Suprapubic skin (tissue), 4 donors: Measurements from ENCODE around the gene CDK5RAP1. TPM values are rescaled to one million over a fixed set of nuclear protein-coding genes. Genes with fewer than 3 reads are reported as not detected.

ENCODE experiments used
- DNase-seq, 2 donors: peaks; one replicate each; pipeline ENCODE4 v3.0.0-alpha.2; 2019; ENCODE audit warnings: low spot score in 2 of 2
- H3K27ac ChIP-seq: fragments of 200-600 bp; sonication (generic); one replicate; pipeline ENCODE4 v1.5.1; 2019
- H3K27me3 ChIP-seq: fragments of 200-600 bp; sonication (generic); one replicate; pipeline ENCODE4 v1.5.1; 2019
- H3K36me3 ChIP-seq: fragments of 200-600 bp; sonication (generic); one replicate; pipeline ENCODE4 v1.5.1; 2019
- H3K4me1 ChIP-seq: fragments of 200-600 bp; sonication (generic); one replicate; pipeline ENCODE4 v1.5.1; 2019
- H3K4me3 ChIP-seq: fragments of 200-600 bp; sonication (generic); one replicate; pipeline ENCODE4 v1.5.1; 2019; ENCODE audit warnings: mild to moderate bottlenecking
- H3K9me3 ChIP-seq: fragments of 200-600 bp; sonication (generic); one replicate; pipeline ENCODE4 v1.5.1; 2019
- CTCF ChIP-seq, 2 donors: fragments of 200-600 bp in 1 of 2; fragments of 450-650 bp in 1 of 2; sonication (generic) in 1 of 2; IDR thresholded peaks; one replicate each; pipeline ENCODE4 v1.5.1; 2016 to 2019; ENCODE audit warnings: antibody characterized with exemption in 2 of 2, mild to moderate bottlenecking in 1 of 2, moderate library complexity in 1 of 2
- EP300 ChIP-seq: sonication (generic); formaldehyde crosslinking; IDR thresholded peaks from one replicate; pipeline ENCODE4 v1.6.1; 2017; ENCODE audit warnings: antibody characterized with exemption
- POLR2A ChIP-seq, 2 donors: fragments of 450-650 bp; IDR thresholded peaks; one replicate each; pipeline ENCODE4 v1.6.1; 2017; ENCODE audit warnings: antibody characterized with exemption in 2 of 2, mild to moderate bottlenecking in 2 of 2, moderate library complexity in 2 of 2
- POLR2AphosphoS5 ChIP-seq, 3 donors: sonication (generic); formaldehyde crosslinking; IDR thresholded peaks; one replicate each; pipeline ENCODE4 v1.6.1; 2017; ENCODE audit warnings: antibody characterized with exemption in 3 of 3
- WGBS: methylation state at CpG from one replicate; pipeline ENCODE4 v1.1.5; 2018; 5-methylcytosine and 5-hydroxymethylcytosine counted together
- total RNA-seq, 4 donors: library from RNA; depleted of rRNA; stranded (reverse); fragments of >200 nt; gene quantifications; one replicate each; pipeline ENCODE4 v1.1.0, GENCODE V29; 2016

The CDK5RAP1 gene
- total RNA-seq, 4 donors from 2014 or later: 23.1 to 75.7 (median 27.3) TPM

GRCh38 chr20:33323236-33323635, 78.1 kb downstream of the CDK5RAP1 start:
- no peaks in the 10 kb centered on the region for H3K36me3 ChIP-seq
- TF ChIP-seq CTCF (IDR thresholded peaks at IDR 0.05) (no peak), POLR2AphosphoS5 (IDR thresholded peaks at IDR 0.05) (no peak), POLR2A (IDR thresholded peaks at IDR 0.05) (no peak), EP300 (no peak)
- H3K27ac ChIP-seq: no peak overlapping the region
- H3K9me3 ChIP-seq: no peaks in the 10 kb centered on the region
- DNase-seq: no peak
- no peaks in the 10 kb centered on the region for H3K4me1 ChIP-seq
- no peak overlapping the region for H3K4me3 ChIP-seq
- peaks cover 37% of the 10 kb centered on the region for H3K27me3 ChIP-seq
- 72% methylated on average over 8 of the region's 8 CpGs for WGBS

GRCh38 chr20:33322456-33322855, 78.9 kb downstream of the CDK5RAP1 start:
- DNase-seq: no peak
- Histone ChIP-seq H3K27me3 (peaks cover 45% of the 10 kb centered on the region), H3K9me3 (no peaks in the 10 kb centered on the region), H3K4me3 (no peak overlapping the region), H3K27ac (no peak overlapping the region), H3K4me1 (no peaks in the 10 kb centered on the region), H3K36me3 (no peaks in the 10 kb centered on the region)
- 74% methylated on average over 3 of the region's 3 CpGs for WGBS
- TF ChIP-seq CTCF (IDR thresholded peaks at IDR 0.05) (no peak), EP300 (no peak), POLR2A (IDR thresholded peaks at IDR 0.05) (no peak), POLR2AphosphoS5 (IDR thresholded peaks at IDR 0.05) (no peak)

- Histone ChIP-seq H3K4me1 (no peaks in the 10 kb centered on the region), H3K27me3 (peaks cover 45% of the 10 kb centered on the region), H3K9me3 (no peaks in the 10 kb centered on the region), H3K36me3 (no peaks in the 10 kb centered on the region), H3K27ac (no peak overlapping the region), H3K4me3 (no peak overlapping the region)
- no peak for DNase-seq
- WGBS: 86% methylated on average over 10 of the region's 10 CpGs
- no peak for TF ChIP-seq POLR2AphosphoS5 (IDR thresholded peaks at IDR 0.05)
- no peak for TF ChIP-seq CTCF (IDR thresholded peaks at IDR 0.05)
- TF ChIP-seq POLR2A (IDR thresholded peaks at IDR 0.05): no peak
- no peak for TF ChIP-seq EP300
Observed at GRCh38 chr20:33320006-33320405, 81.3 kb downstream of the CDK5RAP1 start.

- TF ChIP-seq POLR2A (IDR thresholded peaks at IDR 0.05) (no peak), POLR2AphosphoS5 (IDR thresholded peaks at IDR 0.05) (no peak), CTCF (IDR thresholded peaks at IDR 0.05) (no peak), EP300 (no peak)
Observed at GRCh38 chr20:33318096-33318429, 83.3 kb downstream of the CDK5RAP1 start.

GRCh38 chr20:33317424-33318095, 83.8 kb downstream of the CDK5RAP1 start:
- TF ChIP-seq EP300: no peak
- Histone ChIP-seq H3K27me3 (peaks cover 28% of the 10 kb centered on the region), H3K9me3 (no peaks in the 10 kb centered on the region), H3K36me3 (no peaks in the 10 kb centered on the region), H3K4me1 (no peaks in the 10 kb centered on the region), H3K4me3 (no peak overlapping the region), H3K27ac (no peak overlapping the region)
- WGBS: 92% methylated on average over 13 of the region's 14 CpGs
- no peak for DNase-seq

More at GRCh38 chr20:33318096-33318429, 83.3 kb downstream of the CDK5RAP1 start:
- no peaks in the 10 kb centered on the region for H3K4me1 ChIP-seq
- no peak overlapping the region for H3K4me3 ChIP-seq
- DNase-seq: no peak
- no peaks in the 10 kb centered on the region for H3K36me3 ChIP-seq
- H3K27me3 ChIP-seq: peaks cover 31% of the 10 kb centered on the region
- 22% methylated on average over 1 of the region's 5 CpGs for WGBS
- no peak overlapping the region for H3K27ac ChIP-seq
- H3K9me3 ChIP-seq: no peaks in the 10 kb centered on the region

GRCh38 chr20:33316958-33317357, 84.4 kb downstream of the CDK5RAP1 start:
- WGBS: 86% methylated on average over 3 of the region's 3 CpGs
- H3K36me3 ChIP-seq: no peaks in the 10 kb centered on the region
- H3K27me3 ChIP-seq: peaks cover 28% of the 10 kb centered on the region
- no peaks in the 10 kb centered on the region for H3K9me3 ChIP-seq
- H3K4me1 ChIP-seq: no peaks in the 10 kb centered on the region
- no peak overlapping the region for H3K27ac ChIP-seq
- no peak for DNase-seq
- no peak overlapping the region for H3K4me3 ChIP-seq
- TF ChIP-seq POLR2AphosphoS5 (IDR thresholded peaks at IDR 0.05) (no peak), EP300 (no peak), CTCF (IDR thresholded peaks at IDR 0.05) (no peak), POLR2A (IDR thresholded peaks at IDR 0.05) (no peak)
